ENCODE results near the gene HCRT. TPM values are rescaled to one million over a fixed set of nuclear protein-coding genes. Genes with fewer than 3 reads are reported as not detected.
A peak's percentile ranks its signal among the peaks of the same experiment; 100 is the strongest.

HCRT gene
- total RNA-seq, 1 donor from 2014 or later: not detected

GRCh38 chr17:42163696-42164407 lies 21.4 kb downstream of the HCRT start:
- Mint-ChIP-seq H3K36me3 (no peaks in the 10 kb centered on the region), H3K27me3 (ENCODE audit: insufficient read depth, low read depth) (peaks cover 15% of the 10 kb centered on the region), H3K4me3 (no peak overlapping the region), H3K9me3 (no peaks in the 10 kb centered on the region), H3K4me1 (peaks cover 19% of the 10 kb centered on the region), H3K27ac (peak overlapping the region; percentile 74)
- no peak overlapping the region for H3K4me2 ChIP-seq
- no peaks in the 10 kb centered on the region for H3K9me3 ChIP-seq (ENCODE audit: low read depth)
- no peaks in the 10 kb centered on the region for H3K4me1 ChIP-seq
- no peaks in the 10 kb centered on the region for H4K20me1 ChIP-seq (ENCODE audit: low read depth)
- H3K36me3 ChIP-seq: no peaks in the 10 kb centered on the region
- H3K4me3 ChIP-seq: no peak overlapping the region
- H2AFZ ChIP-seq (replicated peaks): no peak overlapping the region
- no peak overlapping the region for H3K9ac ChIP-seq
- H3K27me3 ChIP-seq: no peaks in the 10 kb centered on the region
- TF ChIP-seq EZH2 (IDR thresholded peaks at IDR 0.05): no peak
- no peak for TF ChIP-seq EZH2phosphoT487 (IDR thresholded peaks at IDR 0.05)
- no peak for TF ChIP-seq CTCF (IDR thresholded peaks at IDR 0.05)
- DNase-seq (ENCODE audit: low spot score): no peak
- no peaks in the 10 kb centered on the region for H3K79me2 ChIP-seq (ENCODE audit: low read depth)
- no peak overlapping the region for H3K27ac ChIP-seq
- no peaks in the 10 kb centered on the region for H3F3A ChIP-seq (ENCODE audit: low read depth)

GRCh38 chr17:42163113-42163512 lies 22.1 kb downstream of the HCRT start:
- no peak overlapping the region for H3K4me2 ChIP-seq
- no peaks in the 10 kb centered on the region for H4K20me1 ChIP-seq (ENCODE audit: low read depth)
- Mint-ChIP-seq H3K4me3 (peak overlapping the region; percentile 50), H3K4me1 (peaks cover 19% of the 10 kb centered on the region), H3K27ac (peak overlapping the region; percentile 85), H3K27me3 (ENCODE audit: insufficient read depth, low read depth) (peaks cover 17% of the 10 kb centered on the region), H3K36me3 (no peaks in the 10 kb centered on the region), H3K9me3 (no peaks in the 10 kb centered on the region)
- no peak overlapping the region for H3K27ac ChIP-seq
- H3K4me1 ChIP-seq: no peaks in the 10 kb centered on the region
- H3F3A ChIP-seq (ENCODE audit: low read depth): no peaks in the 10 kb centered on the region
- no peaks in the 10 kb centered on the region for H3K79me2 ChIP-seq (ENCODE audit: low read depth)
- no peaks in the 10 kb centered on the region for H3K9me3 ChIP-seq (ENCODE audit: low read depth)
- no peak overlapping the region for H2AFZ ChIP-seq (replicated peaks)
- TF ChIP-seq CTCF (IDR thresholded peaks at IDR 0.05): peak; percentile 63
- TF ChIP-seq EZH2phosphoT487 (IDR thresholded peaks at IDR 0.05): no peak
- no peaks in the 10 kb centered on the region for H3K36me3 ChIP-seq
- H3K4me3 ChIP-seq: no peak overlapping the region
- H3K9ac ChIP-seq: no peak overlapping the region
- peak; percentile 60 for DNase-seq (ENCODE audit: low spot score)
- no peaks in the 10 kb centered on the region for H3K27me3 ChIP-seq

DNA sequence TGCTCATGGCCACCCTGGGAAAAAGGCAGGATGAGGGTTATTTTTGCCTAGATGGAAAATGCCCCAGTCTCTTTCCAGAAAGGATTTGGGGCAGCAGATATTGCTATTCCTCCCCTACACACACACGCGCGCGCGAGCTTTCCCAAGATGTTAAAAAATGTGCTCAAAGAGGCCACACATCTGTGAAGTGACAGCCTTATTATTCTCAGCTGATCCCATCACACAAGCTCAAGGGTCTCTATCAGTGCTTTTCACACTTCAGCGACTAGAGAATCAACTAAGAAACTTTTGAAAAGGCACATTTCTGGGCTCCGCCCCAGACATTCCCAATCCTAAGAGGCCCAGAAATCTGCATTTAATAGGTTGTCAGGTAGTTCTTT lies 24.7 kb downstream of the HCRT start:
- H2AFZ ChIP-seq (replicated peaks): no peak overlapping the region

More for the DNA sequence above, 24.7 kb downstream of the HCRT start:
- DNase-seq (ENCODE audit: low spot score): no peak
- no peak for TF ChIP-seq CTCF (IDR thresholded peaks at IDR 0.05)
- TF ChIP-seq EZH2phosphoT487 (IDR thresholded peaks at IDR 0.05): no peak
- no peak for TF ChIP-seq EZH2 (IDR thresholded peaks at IDR 0.05)
- Mint-ChIP-seq H3K27ac (peak overlapping the region; percentile 42), H3K4me1 (peaks cover 26% of the 10 kb centered on the region), H3K36me3 (no peaks in the 10 kb centered on the region), H3K27me3 (ENCODE audit: insufficient read depth, low read depth) (peaks cover 11% of the 10 kb centered on the region), H3K9me3 (no peaks in the 10 kb centered on the region), H3K4me3 (peak overlapping the region; percentile 31)
- Histone ChIP-seq H3K9me3 (ENCODE audit: low read depth) (no peaks in the 10 kb centered on the region), H4K20me1 (ENCODE audit: low read depth) (no peaks in the 10 kb centered on the region), H3K36me3 (no peaks in the 10 kb centered on the region), H3K4me3 (no peak overlapping the region), H3K9ac (no peak overlapping the region), H3K79me2 (ENCODE audit: low read depth) (no peaks in the 10 kb centered on the region), H3K27ac (no peak overlapping the region), H3K4me2 (no peak overlapping the region), H3K4me1 (no peaks in the 10 kb centered on the region), H3F3A (ENCODE audit: low read depth) (peaks cover 9% of the 10 kb centered on the region), H3K27me3 (no peaks in the 10 kb centered on the region)

All from neural progenitor cell (in vitro differentiated cells).